Osteoblast (primary cell): ENCODE results near the gene GPER1. TPM values are rescaled to one million over a fixed set of nuclear protein-coding genes. Genes with fewer than 3 reads are reported as not detected.

Source experiments
- DNase-seq: peaks from one replicate; pipeline ENCODE4 v3.0.0; 2011; ENCODE audit warnings: low spot score, mixed read lengths; ENCODE audit not compliant: insufficient read length; ENCODE audit errors: missing footprints
- H2AFZ ChIP-seq: 2 replicates; pipeline ENCODE4 v1.6.0; 2011; ENCODE audit warnings: mild to moderate bottlenecking, low read length
- H3K27ac ChIP-seq: 2 replicates; pipeline ENCODE4 v1.5.1; 2011; ENCODE audit warnings: mild to moderate bottlenecking, low read depth, low read length, moderate library complexity
- H3K27me3 ChIP-seq: 2 replicates; pipeline ENCODE4 v1.6.0; 2012; ENCODE audit warnings: mild to moderate bottlenecking, control low read depth, inconsistent platforms, low read length, moderate library complexity; ENCODE audit not compliant: insufficient read depth
- H3K36me3 ChIP-seq: 2 replicates; pipeline ENCODE4 v1.5.1; 2011; ENCODE audit warnings: mild to moderate bottlenecking, low read length, control low read depth, moderate library complexity; ENCODE audit not compliant: insufficient read depth
- H3K4me1 ChIP-seq: 2 replicates; pipeline ENCODE4 v1.5.1; 2011; ENCODE audit warnings: mild to moderate bottlenecking, low read length, control low read depth, moderate library complexity; ENCODE audit not compliant: insufficient read depth
- H3K4me2 ChIP-seq: 2 replicates; pipeline ENCODE4 v1.6.0; 2011; ENCODE audit warnings: mild to moderate bottlenecking, low read length; ENCODE audit not compliant: insufficient read depth
- H3K4me3 ChIP-seq: fragments of 200-600 bp; sonication (generic); 3 replicates; pipeline ENCODE4 v1.5.1; 2012; ENCODE audit warnings: mild to moderate bottlenecking, low read length, inconsistent platforms; ENCODE audit not compliant: insufficient read depth
- H3K79me2 ChIP-seq: 2 replicates; pipeline ENCODE4 v1.6.0; 2012; ENCODE audit warnings: mild to moderate bottlenecking, low read length, control low read depth, inconsistent platforms; ENCODE audit not compliant: insufficient read depth
- H3K9me3 ChIP-seq: 2 replicates; pipeline ENCODE4 v1.5.1; 2011; ENCODE audit warnings: low read depth, low read length, control low read depth
- H4K20me1 ChIP-seq: 2 replicates; pipeline ENCODE4 v1.6.0; 2012; ENCODE audit warnings: mild to moderate bottlenecking, low read length, control low read depth; ENCODE audit not compliant: insufficient read depth
- CTCF ChIP-seq: IDR thresholded peaks from 2 replicates; pipeline ENCODE4 v1.5.1; 2011; ENCODE audit warnings: mild to moderate bottlenecking, low read depth, low read length, moderate library complexity; ENCODE audit errors: extremely low read depth
- total RNA-seq: library from RNA; depleted of rRNA; stranded (reverse); fragments of >200 nt; gene quantifications from 2 replicates; pipeline ENCODE4 v1.2.3, GENCODE V29; 2012

The GPER1 gene
- total RNA-seq, 1 donor = 10.5 TPM

DNA sequence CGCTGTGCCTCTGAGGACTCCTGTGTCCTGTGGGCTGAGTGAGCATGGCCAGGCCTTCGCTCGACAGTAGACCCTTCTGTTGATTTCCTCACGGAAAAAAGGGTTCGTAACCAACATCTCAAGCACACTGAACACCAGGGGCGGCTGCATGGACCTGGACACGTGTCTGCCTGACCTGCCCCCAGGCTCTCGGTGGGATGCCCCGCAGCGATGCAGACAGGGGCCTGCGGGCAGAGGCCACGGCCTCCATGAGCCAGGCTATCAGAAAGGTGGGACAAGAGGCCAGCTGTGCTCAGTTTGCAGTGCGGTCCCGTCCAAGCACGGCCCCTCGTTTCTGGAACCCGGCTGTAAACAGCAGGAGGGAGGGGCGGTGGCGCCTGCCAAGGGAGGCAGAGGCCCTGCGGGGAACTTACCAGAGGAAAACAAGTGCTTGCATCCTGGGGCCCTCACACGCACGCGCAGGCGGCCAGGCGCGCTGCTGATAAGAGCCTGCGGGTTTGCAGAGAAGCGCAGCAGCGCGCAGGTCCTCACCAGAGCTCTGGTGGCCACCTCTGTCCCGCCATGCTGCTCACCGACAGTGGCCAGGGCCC lies 33.0 kb upstream of the GPER1 start:
- Histone ChIP-seq H3K36me3 (no peaks in the 10 kb centered on the region), H3K4me2 (no peak overlapping the region), H3K27ac (no peak overlapping the region), H4K20me1 (no peaks in the 10 kb centered on the region), H2AFZ (no peak overlapping the region), H3K4me3 (no peak overlapping the region), H3K79me2 (no peaks in the 10 kb centered on the region), H3K9me3 (no peaks in the 10 kb centered on the region), H3K4me1 (no peaks in the 10 kb centered on the region), H3K27me3 (no peaks in the 10 kb centered on the region)
- no peak for TF ChIP-seq CTCF
- DNase-seq = no peak

DNA sequence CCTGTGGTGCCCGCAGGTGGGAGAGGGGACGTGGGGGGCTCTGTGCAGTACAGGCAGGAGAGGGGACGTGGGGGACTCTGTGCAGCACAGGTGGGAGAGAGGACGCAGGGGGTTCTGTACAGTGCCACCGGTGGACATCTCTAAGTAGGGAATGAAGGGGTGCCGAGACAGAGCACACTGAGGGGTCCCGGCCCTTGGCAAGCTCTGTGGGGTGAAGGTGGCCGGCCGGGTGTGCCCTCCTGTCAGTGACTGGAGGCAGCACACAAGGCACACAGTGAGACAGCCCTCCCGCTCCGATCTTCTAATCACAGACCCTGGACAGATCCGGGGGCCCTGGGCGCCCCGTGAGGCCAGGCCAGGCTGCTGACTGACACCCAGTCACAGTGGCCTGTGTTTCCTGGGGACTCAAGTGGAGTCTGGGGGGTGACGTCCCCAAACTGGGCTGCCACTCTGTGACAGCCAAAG lies 32.4 kb upstream of the GPER1 start:
- no peak overlapping the region for H3K4me2 ChIP-seq
- TF ChIP-seq CTCF = no peak
- no peak for DNase-seq

GRCh38 chr7:1055956-1056784 lies 31.7 kb upstream of the GPER1 start:
- Histone ChIP-seq H4K20me1 (peaks cover 11% of the 10 kb centered on the region), H3K79me2 (no peaks in the 10 kb centered on the region), H3K4me3 (no peak overlapping the region), H2AFZ (no peak overlapping the region), H3K4me2 (no peak overlapping the region), H3K4me1 (peaks cover 5% of the 10 kb centered on the region), H3K36me3 (no peaks in the 10 kb centered on the region), H3K9me3 (no peaks in the 10 kb centered on the region), H3K27ac (no peak overlapping the region), H3K27me3 (no peaks in the 10 kb centered on the region)
- TF ChIP-seq CTCF = no peak
- DNase-seq = peak; percentile 89

More for the DNA sequence above, 32.4 kb upstream of the GPER1 start:
- H3K36me3 ChIP-seq = no peaks in the 10 kb centered on the region
- H4K20me1 ChIP-seq = peaks cover 5% of the 10 kb centered on the region
- H3K79me2 ChIP-seq = no peaks in the 10 kb centered on the region
- H3K4me3 ChIP-seq = no peak overlapping the region
- no peak overlapping the region for H2AFZ ChIP-seq
- H3K27ac ChIP-seq = no peak overlapping the region
- no peaks in the 10 kb centered on the region for H3K9me3 ChIP-seq
- H3K4me1 ChIP-seq = peaks cover 5% of the 10 kb centered on the region
- H3K27me3 ChIP-seq = no peaks in the 10 kb centered on the region

DNA sequence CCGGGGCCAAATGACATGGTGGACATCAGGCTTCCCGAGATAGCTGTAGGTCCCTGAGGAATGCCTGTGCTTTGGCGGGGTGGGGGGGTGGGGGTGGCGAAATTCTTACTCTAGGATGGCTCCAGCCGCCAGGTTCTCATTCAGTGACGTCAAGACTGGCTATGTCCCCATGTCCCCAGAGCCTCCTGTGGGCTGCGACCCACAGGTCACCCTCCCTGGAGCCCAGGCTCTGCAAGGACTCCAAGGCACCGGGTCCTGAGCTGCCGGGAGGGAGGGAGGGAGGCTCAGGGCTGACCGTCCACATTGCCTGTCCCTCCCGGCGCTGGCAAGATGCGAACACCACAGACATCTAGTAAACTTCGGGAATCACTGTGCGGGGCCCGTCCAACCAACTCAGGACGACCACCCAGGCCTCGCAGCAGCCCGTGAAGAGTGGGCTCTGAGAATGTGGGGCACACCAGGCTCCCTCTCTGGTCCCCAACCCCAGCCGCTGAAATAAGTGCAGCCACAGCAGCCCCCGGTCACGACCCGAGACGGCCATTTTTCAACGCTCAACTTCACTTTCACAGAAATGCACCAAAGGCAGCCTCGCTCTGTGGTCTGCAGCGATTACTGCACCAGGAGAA lies 31.0 kb upstream of the GPER1 start:
- TF ChIP-seq CTCF = no peak
- no peaks in the 10 kb centered on the region for H3K36me3 ChIP-seq
- no peaks in the 10 kb centered on the region for H3K79me2 ChIP-seq
- H3K9me3 ChIP-seq = no peaks in the 10 kb centered on the region
- no peaks in the 10 kb centered on the region for H3K27me3 ChIP-seq
- no peak overlapping the region for H3K27ac ChIP-seq
- H3K4me3 ChIP-seq = no peak overlapping the region
- peaks cover 5% of the 10 kb centered on the region for H3K4me1 ChIP-seq
- no peak overlapping the region for H2AFZ ChIP-seq
- no peak overlapping the region for H3K4me2 ChIP-seq
- DNase-seq = no peak
- H4K20me1 ChIP-seq = peaks cover 14% of the 10 kb centered on the region
